K562 (cell line): ENCODE measurements around the gene SHISA8. TPM values are rescaled to one million over a fixed set of nuclear protein-coding genes. Genes with fewer than 3 reads are reported as not detected.

ENCODE experiments used
- ATAC-seq: fragments of 200-7000 bp; cut with Tn5 transposase; 3 replicates; pipeline ENCODE4 v1.9.1; 2020; ENCODE audit warnings: moderate library complexity
- BruUV-seq: library from RNA; stranded (reverse); fragments of 400-500 nt; replicated peaks from 2 replicates; lab custom pipeline; 2021; lab: Mats Ljungman, UMichigan
- CTCF ChIA-PET: fragments of 300-600 bp; formaldehyde crosslinking; extraction: SDS; loops from one replicate; lab custom pipeline; 2021; ENCODE audit warnings: low intra/inter-chr PET ratio; lab: Yijun Ruan, JAX
- POLR2A ChIA-PET: fragments of 300-600, 350-650 bp; sonication (Branson Sonifier 250); formaldehyde crosslinking; extraction: SDS; loops from one replicate; lab custom pipeline; 2021; ENCODE audit warnings: antibody characterized with exemption, inconsistent platforms; lab: Yijun Ruan, JAX
- DNase-seq, 4 experiments: peaks; one replicate each; pipeline versions ENCODE4 v3.0.0 to v3.0.0-alpha.2; 2011 to 2018; ENCODE audit warnings: low spot score in 3 of 4, mixed read lengths in 3 of 4; ENCODE audit errors: extremely low read depth in 1 of 4
- FAIRE-seq: peaks from 2 replicates; lab custom pipeline; 2011; peaks lifted over from hg19 to GRCh38; lab: Jason Lieb, UNC
- H2AFZ ChIP-seq: 2 replicates; pipeline ENCODE4 v1.6.0; 2011; ENCODE audit warnings: low read depth, low read length, control low read depth, inconsistent platforms
- H3K27ac ChIP-seq: fragments of 200-600 bp; 3 replicates; pipeline ENCODE4 v1.8.0; 2011; ENCODE audit warnings: low read depth, mild to moderate bottlenecking, control low read depth, inconsistent platforms, low read length, moderate library complexity, mixed read lengths; ENCODE audit errors: extremely low read depth
- H3K27me3 ChIP-seq, 2 experiments: fragments of 300-600 bp in 1 of 2; 2 replicates in 1 of 2; 3 replicates in 1 of 2; pipeline versions ENCODE4 v1.6.0 to v1.8.0; 2011; ENCODE audit warnings: inconsistent platforms in 2 of 2, low read length in 2 of 2, mild to moderate bottlenecking in 1 of 2, mixed read lengths in 1 of 2, moderate library complexity in 1 of 2; ENCODE audit not compliant: control insufficient read depth in 2 of 2, insufficient read depth in 2 of 2
- H3K36me3 ChIP-seq: fragments of 300-600 bp; 3 replicates; pipeline ENCODE4 v1.8.0; 2011; ENCODE audit warnings: mild to moderate bottlenecking, low read length, inconsistent platforms; ENCODE audit not compliant: control insufficient read depth, insufficient read depth
- H3K4me1 ChIP-seq, 2 experiments: fragments of 200-600 bp in 1 of 2; replicated peaks in 1 of 2; 2 replicates in 1 of 2; 3 replicates in 1 of 2; pipeline versions ENCODE4 v1.5.1 to v1.8.0; 2011; ENCODE audit warnings: inconsistent platforms in 2 of 2, low read length in 2 of 2, mild to moderate bottlenecking in 1 of 2, mixed read lengths in 1 of 2, moderate library complexity in 1 of 2; ENCODE audit not compliant: control insufficient read depth in 2 of 2, insufficient read depth in 2 of 2
- H3K4me2 ChIP-seq: 2 replicates; pipeline ENCODE4 v1.6.1; 2011; ENCODE audit warnings: low read length, control low read depth, inconsistent platforms, mixed read lengths; ENCODE audit not compliant: insufficient read depth
- H3K4me3 ChIP-seq: fragments of 200-600 bp; sonication (generic), shearing (Covaris generic); 2 replicates; pipeline ENCODE4 v1.5.1; 2016; ENCODE audit warnings: control low read depth, inconsistent platforms
- H3K79me2 ChIP-seq: fragments of 200-600 bp; 3 replicates; pipeline ENCODE4 v1.8.0; 2011; ENCODE audit warnings: low read length, inconsistent platforms; ENCODE audit not compliant: control insufficient read depth, insufficient read depth
- H3K9ac ChIP-seq, 2 experiments: 2 replicates each; pipeline versions ENCODE4 v1.6.0 to v1.6.1; 2011; ENCODE audit warnings: low read depth in 2 of 2, low read length in 2 of 2, control low read depth in 1 of 2, inconsistent platforms in 1 of 2, mild to moderate bottlenecking in 1 of 2, mixed read lengths in 1 of 2; ENCODE audit not compliant: insufficient read depth in 1 of 2
- H3K9me1 ChIP-seq: one replicate; pipeline ENCODE4 v1.6.0; 2011; ENCODE audit warnings: inconsistent platforms, mild to moderate bottlenecking, low read length, moderate library complexity; ENCODE audit not compliant: control insufficient read depth, insufficient read depth
- H3K9me3 ChIP-seq: replicated peaks from 2 replicates; pipeline ENCODE4 v1.5.1; 2011; ENCODE audit warnings: low read depth, low read length, inconsistent platforms; ENCODE audit not compliant: control insufficient read depth, insufficient read depth
- H4K20me1 ChIP-seq: replicated peaks from 2 replicates; pipeline ENCODE4 v1.6.1; 2011; ENCODE audit warnings: low read length, inconsistent platforms, mixed read lengths; ENCODE audit not compliant: control insufficient read depth, insufficient read depth
- BRF1 ChIP-seq: IDR thresholded peaks from 3 replicates; pipeline ENCODE4 v1.6.1; 2011; ENCODE audit warnings: borderline replicate concordance, mild to moderate bottlenecking; ENCODE audit not compliant: insufficient read length; ENCODE audit errors: extremely low read depth
- CEBPB ChIP-seq: fragments of 450-650 bp; IDR thresholded peaks from 2 replicates; pipeline ENCODE4 v1.6.1; 2016; ENCODE audit warnings: missing genetic modification characterization, missing compliant biosample characterization
- COPS2 ChIP-seq: fragments of 450-650 bp; conservative IDR thresholded peaks from 2 replicates; pipeline ENCODE4 v1.6.1; 2016; ENCODE audit warnings: mild to moderate bottlenecking, moderate library complexity
- ERF ChIP-seq: fragments of 450-650 bp; formaldehyde crosslinking; IDR thresholded peaks from 2 replicates; pipeline ENCODE4 v1.4.0; 2020; ENCODE audit warnings: mild to moderate bottlenecking, mixed read lengths
- HDGF ChIP-seq: fragments of 450-650 bp; IDR thresholded peaks from 2 replicates; pipeline ENCODE4 v1.6.1; 2016
- JUND ChIP-seq, 2 experiments: IDR thresholded peaks; 2 replicates in 1 of 2; 3 replicates in 1 of 2; pipeline ENCODE4 v1.6.1; 2011; ENCODE audit warnings: borderline replicate concordance in 2 of 2, low read depth in 2 of 2, low read length in 2 of 2, improper control_type of control experiment in 1 of 2, missing biosample characterization in 1 of 2, missing genetic modification characterization in 1 of 2, missing genetic modification reagents in 1 of 2
- LEF1 ChIP-seq: fragments of 450-650 bp; IDR thresholded peaks from 2 replicates; pipeline ENCODE4 v1.6.1; 2016; ENCODE audit warnings: mild to moderate bottlenecking
- MITF ChIP-seq: IDR thresholded peaks from 2 replicates; pipeline ENCODE4 v1.6.1; 2014; ENCODE audit warnings: antibody characterized with exemption
- PML ChIP-seq: IDR thresholded peaks from 2 replicates; pipeline ENCODE4 v1.6.1; 2012; ENCODE audit warnings: low read length, inconsistent platforms
- POLR2A ChIP-seq: fragments of 450-650 bp; conservative IDR thresholded peaks from 2 replicates; pipeline ENCODE4 v1.6.1; 2016
- SIRT6 ChIP-seq: IDR thresholded peaks from one replicate; pipeline ENCODE4 v1.6.1; 2012; ENCODE audit warnings: low read depth, mild to moderate bottlenecking, control low read depth, inconsistent platforms, low read length, moderate library complexity
- SLC30A9 ChIP-seq: fragments of 250-450 bp; sonication (Bioruptor Pico); IDR thresholded peaks from 2 replicates; pipeline ENCODE4 v1.8.0; 2022; ENCODE audit warnings: mild to moderate bottlenecking, moderate library complexity
- ZNF12 ChIP-seq: sonication (generic); formaldehyde crosslinking; IDR thresholded peaks from 2 replicates; pipeline ENCODE4 v1.4.0; 2020; ENCODE audit warnings: mild to moderate bottlenecking, missing genetic modification reagents
- ZNF318 ChIP-seq, 2 experiments: fragments of 450-650 bp; IDR thresholded peaks; 2 replicates each; pipeline ENCODE4 v1.6.1; 2016; ENCODE audit warnings: mild to moderate bottlenecking in 2 of 2, borderline replicate concordance in 1 of 2, low read depth in 1 of 2, moderate library complexity in 1 of 2
- ZNF507 ChIP-seq: conservative IDR thresholded peaks from 2 replicates; pipeline ENCODE4 v1.6.1; 2017; ENCODE audit warnings: missing genetic modification characterization, missing compliant biosample characterization
- ZNF583 ChIP-seq: fragments of 250-450 bp; sonication (Bioruptor Pico); IDR thresholded peaks from 2 replicates; pipeline ENCODE4 v1.4.0; 2020
- WGBS: fragments of 100-300 bp; shearing (Covaris generic); methylation state at CpG from one replicate; pipeline ENCODE4 v1.1.6; 2016; ENCODE audit warnings: low coverage, mixed read lengths; ENCODE audit not compliant: insufficient coverage; ENCODE audit errors: missing lambda C conversion rate; 5-methylcytosine and 5-hydroxymethylcytosine counted together
- in situ Hi-C: fragments of 300-500 bp; cut with MboI; formaldehyde crosslinking; loops from 4 replicates; pipeline ENCODE4 v1.15.0; 2018; ENCODE audit warnings: inconsistent platforms, mixed read lengths
- intact Hi-C: fragments of 100-400 bp; cut with micrococcal nuclease; formaldehyde crosslinking; loops from 2 replicates; pipeline ENCODE4 v1.14.2; 2022
- polyA plus RNA-seq, 8 experiments: library from polyadenylated mRNA; depleted of rRNA in 4 of 8; stranded (reverse) in 5 of 8; unstranded in 3 of 8; fragments of >200 nt; fragmentation: Nextera tagmentation in 2 of 8; fragmentation: Illumina TruSeq in 1 of 8; extraction: Ambion mirVana in 2 of 8; extraction: Trizol in 1 of 8; gene quantifications; 2 replicates each; pipeline versions ENCODE4 v1.2.1 to v1.2.3, GENCODE V29; 2011 to 2014; ENCODE audit warnings: inconsistent platforms in 1 of 8, missing spikeins in 1 of 8
- total RNA-seq, 7 experiments: library from RNA; depleted of rRNA in 6 of 7; stranded (reverse); fragments of >200 nt in 6 of 7; fragmentation: Illumina TruSeq in 2 of 7; extraction: Trizol in 2 of 7; gene quantifications; 2 replicates each; pipeline versions ENCODE4 v1.2.1 to v1.2.3, GENCODE V29; 2011 to 2021; ENCODE audit warnings: low replicate concordance in 1 of 7

Gene SHISA8
- total and polyA plus RNA-seq, 9 of the 15 experiments (the other 6 are each of a cell fraction or from before 2014, with no cell fraction given): 0.07 to 3.3 (median 1.1) TPM; not detected in 4

- Histone ChIP-seq H3K9ac (no peak overlapping the region), H4K20me1 (no peaks in the 10 kb centered on the region), H2AFZ (no peak overlapping the region), H3K9me1 (no peaks in the 10 kb centered on the region), H3K9me3 (no peaks in the 10 kb centered on the region), H3K36me3 (peaks cover 81% of the 10 kb centered on the region; the same call in 2 of the 3 replicates), H3K4me3 (no peak overlapping the region), H3K27me3 (no peaks in the 10 kb centered on the region), H3K27ac (no peak overlapping the region), H3K4me1 (no peaks in the 10 kb centered on the region; a peak in 1 of 5 replicates), H3K4me2 (no peak overlapping the region), H3K79me2 (no peaks in the 10 kb centered on the region; the same call in 2 of the 3 replicates)
- no TSS peak for BruUV-seq
- in situ Hi-C loops: no loop called here
- FAIRE-seq: no peak
- POLR2A ChIA-PET: no interaction called here
- intact Hi-C loops: no loop called here
- CTCF ChIA-PET: no interaction called here
- DNase-seq: no peak
- no CpG with 5 or more reads among the region's 4 CpGs for WGBS
- no peak for ATAC-seq
- no peak for TF ChIP-seq COPS2
- no peak for TF ChIP-seq MITF
- TF ChIP-seq LEF1: no peak
- no peak for TF ChIP-seq ZNF12 (CRISPR knock-in tag)
- no peak for TF ChIP-seq HDGF
- no peak for TF ChIP-seq SLC30A9
- no peak for TF ChIP-seq ZNF583 (CRISPR knock-in tag)
- TF ChIP-seq JUND (IDR thresholded peaks at IDR 0.05; ENCODE audit: borderline replicate concordance, low read depth, low read length): no peak
- no peak for TF ChIP-seq JUND (tag; IDR thresholded peaks at IDR 0.05; ENCODE audit: borderline replicate concordance, low read depth, low read length)
- TF ChIP-seq ERF (CRISPR knock-in tag): no peak
- TF ChIP-seq POLR2A: no peak
- no peak for TF ChIP-seq SIRT6
- no peak for TF ChIP-seq BRF1
- no peak for TF ChIP-seq ZNF318 (IDR thresholded peaks at IDR 0.05; ENCODE audit: borderline replicate concordance in 1 of 2, low read depth in 1 of 2)
- TF ChIP-seq ZNF507 (tag): no peak
- TF ChIP-seq CEBPB (tag): no peak
- TF ChIP-seq PML: no peak
Observed at GRCh38 chr22:41892721-41893120, 22.2 kb downstream of the SHISA8 start.
